ENCODE results near the gene RSPH9.

The RSPH9 gene, protein sequence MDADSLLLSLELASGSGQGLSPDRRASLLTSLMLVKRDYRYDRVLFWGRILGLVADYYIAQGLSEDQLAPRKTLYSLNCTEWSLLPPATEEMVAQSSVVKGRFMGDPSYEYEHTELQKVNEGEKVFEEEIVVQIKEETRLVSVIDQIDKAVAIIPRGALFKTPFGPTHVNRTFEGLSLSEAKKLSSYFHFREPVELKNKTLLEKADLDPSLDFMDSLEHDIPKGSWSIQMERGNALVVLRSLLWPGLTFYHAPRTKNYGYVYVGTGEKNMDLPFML

DNA sequence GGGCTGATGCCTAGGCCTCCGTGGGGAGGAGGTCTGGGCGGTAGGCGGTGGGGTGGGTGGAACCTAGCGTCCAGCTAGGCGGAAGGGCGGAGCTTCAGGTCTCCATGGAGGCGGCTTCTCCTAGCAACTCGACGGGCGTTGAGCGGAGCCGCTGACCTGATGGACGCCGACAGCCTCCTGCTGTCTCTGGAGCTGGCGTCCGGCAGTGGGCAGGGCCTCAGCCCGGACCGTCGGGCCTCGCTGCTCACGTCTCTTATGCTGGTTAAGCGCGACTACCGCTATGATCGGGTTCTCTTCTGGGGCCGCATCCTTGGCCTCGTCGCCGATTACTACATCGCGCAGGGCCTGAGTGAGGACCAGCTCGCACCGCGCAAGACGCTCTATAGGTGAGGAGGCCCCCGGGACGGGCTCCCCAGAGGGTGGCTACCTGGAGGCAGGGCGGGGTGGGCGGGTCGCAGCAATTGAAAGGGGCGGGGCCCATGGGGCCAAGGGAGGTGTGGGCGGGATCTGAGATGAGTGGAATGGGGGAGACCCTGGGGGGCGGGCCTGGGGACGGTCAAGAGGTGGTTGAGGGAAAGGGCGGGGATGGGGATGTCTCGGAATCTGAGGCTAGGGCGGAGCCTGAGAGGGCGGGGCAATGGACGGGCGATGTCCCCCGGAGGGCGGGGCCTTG is at the start of gene RSPH9:
Gene RSPH9 (plus strand): TSS at position 97 of the 673 bp plus-strand sequence. CDS start 63 bp downstream, at position 160.
- no peak for DNase-seq (ENCODE audit: low read depth)

DNA sequence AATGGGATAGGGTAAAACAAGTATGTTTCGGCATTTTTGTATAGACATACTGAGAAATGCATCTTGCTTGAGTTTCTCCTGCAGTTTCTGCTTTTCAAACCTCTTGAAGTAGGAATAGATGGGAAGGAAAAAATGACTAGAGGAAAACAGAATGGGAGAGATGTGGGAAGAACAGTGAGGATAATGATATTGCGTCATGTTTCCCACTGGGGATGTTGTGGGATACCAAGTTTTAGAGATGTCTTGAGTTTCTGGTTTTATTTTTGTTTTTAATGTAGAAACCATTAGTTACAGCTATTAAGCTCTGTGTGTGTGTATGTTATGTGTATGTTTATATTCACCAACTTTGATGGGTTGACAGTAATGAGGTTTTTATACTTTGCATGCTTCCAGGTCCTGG is 44.2 kb upstream of the RSPH9 start:
- no peak for DNase-seq (ENCODE audit: low read depth)

DNA sequence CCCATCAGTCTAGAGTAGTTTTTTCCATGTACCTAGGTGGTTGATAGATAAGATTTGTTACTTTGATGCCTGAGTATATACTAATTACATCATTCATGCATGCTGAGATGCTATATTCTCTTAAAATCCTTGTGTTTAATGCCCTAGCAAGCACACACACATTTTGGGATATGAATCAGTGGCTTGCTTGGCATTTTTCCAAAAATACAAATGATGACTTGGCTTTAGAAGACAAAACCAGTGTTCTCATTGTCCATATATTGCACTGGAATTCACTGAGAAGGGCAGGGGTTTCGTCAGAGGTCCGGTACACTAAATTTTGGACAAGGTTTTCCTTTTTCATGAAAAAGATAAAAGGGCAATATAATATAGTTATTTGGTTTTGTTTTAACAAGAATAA is 40.7 kb upstream of the RSPH9 start:
- no peak for DNase-seq (ENCODE audit: low read depth)

DNA sequence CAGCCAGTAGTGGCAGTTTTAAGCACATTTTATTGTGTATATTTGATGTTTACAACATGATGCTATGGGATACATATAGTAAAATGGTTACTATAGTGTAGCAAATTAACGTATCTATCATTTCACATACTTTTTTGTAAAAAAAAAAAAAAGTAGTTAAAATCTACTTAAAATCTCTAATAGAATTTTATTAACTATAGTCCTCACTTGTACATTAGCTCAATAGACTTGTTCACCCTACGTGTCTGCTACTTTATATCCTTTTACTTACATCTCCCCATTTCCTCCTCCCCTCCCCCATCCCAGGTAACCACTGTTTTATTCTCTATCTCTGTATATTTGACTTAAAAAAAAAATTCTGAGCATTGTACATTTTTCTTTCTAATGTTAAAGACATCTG is 38.8 kb upstream of the RSPH9 start:
- no peak for DNase-seq (ENCODE audit: low read depth)

DNA sequence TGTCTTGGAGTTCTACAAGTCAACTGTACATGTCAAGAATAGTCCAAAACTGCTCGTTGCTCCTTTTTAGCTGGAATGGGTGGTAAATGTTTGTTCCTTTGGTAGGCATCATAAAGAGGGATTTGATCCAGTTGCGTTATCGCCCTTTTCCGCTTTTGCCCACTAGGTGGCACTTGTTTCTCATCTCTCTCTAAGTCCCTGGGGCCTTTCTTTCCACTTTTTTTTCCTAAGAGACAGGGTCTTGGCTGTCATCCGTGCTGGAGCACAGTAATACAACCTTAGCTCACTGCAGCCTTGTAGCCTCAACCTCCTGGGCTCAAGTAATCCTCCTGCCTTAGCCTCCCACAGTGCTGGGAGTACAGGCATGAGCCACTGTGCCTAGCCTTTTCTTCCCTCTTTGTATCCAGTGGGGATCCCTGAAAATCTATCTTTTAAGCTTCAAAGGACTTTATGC is 36.5 kb upstream of the RSPH9 start:
- peak; percentile 62 for DNase-seq (ENCODE audit: low read depth)

DNA sequence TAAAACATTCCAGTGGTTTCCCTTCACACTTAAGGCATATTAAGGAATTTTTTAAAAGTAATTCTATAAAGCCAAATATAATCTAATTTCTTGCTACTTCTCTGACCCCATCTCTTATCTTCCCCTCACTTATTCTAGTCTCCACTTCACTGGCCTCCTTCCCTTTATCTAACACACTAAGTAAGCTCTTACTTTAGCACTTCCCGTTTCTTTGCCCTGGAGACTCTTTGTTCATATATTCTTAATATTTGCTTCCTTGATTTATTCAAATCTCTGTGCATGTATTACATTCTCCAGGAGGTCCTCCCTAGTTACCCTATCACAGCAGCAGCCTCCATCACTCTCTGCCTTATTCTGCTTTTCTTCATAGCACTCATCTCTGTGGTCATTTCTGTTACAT is 36.0 kb upstream of the RSPH9 start:
- no peak for DNase-seq (ENCODE audit: low read depth)

DNA sequence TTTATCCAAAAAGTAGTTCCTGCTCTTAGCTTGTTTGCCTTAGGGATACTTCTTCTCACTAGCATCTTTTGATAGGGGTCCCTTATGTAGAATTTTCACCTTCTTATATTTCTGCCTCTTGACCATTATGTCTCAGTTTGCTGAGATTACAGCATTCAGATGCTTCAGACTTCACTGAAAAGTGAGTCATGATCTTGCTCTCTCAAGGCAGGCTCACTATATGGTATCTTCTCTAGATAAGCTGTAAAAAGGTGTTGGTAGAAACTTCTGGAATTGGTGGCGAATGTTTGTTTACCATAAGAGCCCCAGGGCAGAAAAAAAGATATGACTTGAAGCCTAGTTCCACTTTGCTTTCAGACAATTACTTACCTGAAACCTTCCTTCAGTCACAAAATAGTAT is 35.4 kb upstream of the RSPH9 start:
- no peak for DNase-seq (ENCODE audit: low read depth)

DNA sequence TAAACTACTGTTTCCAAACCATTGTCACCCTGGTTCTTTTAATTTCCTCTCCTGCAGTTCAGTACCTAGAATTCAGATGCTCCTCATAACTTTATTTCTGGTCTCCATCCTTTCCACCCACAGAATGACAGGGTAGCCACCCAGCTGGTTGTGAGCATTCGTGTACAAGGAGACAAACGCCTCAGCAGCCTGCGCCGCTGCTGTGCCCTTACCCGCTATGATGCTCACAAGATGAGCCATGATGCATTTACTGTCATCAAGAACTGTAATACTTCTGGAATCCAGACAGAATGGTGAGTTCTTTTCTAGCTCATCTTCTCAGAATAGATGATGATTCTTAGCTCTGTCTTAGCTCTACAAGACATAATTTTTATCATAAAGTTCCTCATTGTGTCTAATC is 34.4 kb upstream of the RSPH9 start:
- no peak for DNase-seq (ENCODE audit: low read depth)

DNA sequence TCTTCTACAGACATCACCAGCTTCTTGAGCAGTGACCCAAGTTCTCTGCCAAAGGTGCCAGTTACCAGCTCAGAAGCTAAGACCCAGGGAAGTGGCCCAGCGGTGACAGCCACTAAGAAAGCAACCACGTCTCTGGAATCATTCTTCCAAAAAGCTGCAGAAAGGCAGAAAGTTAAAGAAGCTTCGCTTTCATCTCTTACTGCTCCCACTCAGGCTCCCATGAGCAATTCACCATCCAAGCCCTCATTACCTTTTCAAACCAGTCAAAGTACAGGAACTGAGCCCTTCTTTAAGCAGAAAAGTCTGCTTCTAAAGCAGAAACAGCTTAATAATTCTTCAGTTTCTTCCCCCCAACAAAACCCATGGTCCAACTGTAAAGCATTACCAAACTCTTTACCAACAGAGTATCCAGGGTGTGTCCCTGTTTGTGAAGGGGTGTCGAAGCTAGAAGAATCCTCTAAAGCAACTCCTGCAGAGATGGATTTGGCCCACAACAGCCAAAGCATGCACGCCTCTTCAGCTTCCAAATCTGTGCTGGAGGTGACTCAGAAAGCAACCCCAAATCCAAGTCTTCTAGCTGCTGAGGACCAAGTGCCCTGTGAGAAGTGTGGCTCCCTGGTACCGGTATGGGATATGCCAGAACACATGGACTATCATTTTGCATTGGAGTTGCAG is 31.0 kb upstream of the RSPH9 start:
- DNase-seq (ENCODE audit: low read depth) = no peak

DNA sequence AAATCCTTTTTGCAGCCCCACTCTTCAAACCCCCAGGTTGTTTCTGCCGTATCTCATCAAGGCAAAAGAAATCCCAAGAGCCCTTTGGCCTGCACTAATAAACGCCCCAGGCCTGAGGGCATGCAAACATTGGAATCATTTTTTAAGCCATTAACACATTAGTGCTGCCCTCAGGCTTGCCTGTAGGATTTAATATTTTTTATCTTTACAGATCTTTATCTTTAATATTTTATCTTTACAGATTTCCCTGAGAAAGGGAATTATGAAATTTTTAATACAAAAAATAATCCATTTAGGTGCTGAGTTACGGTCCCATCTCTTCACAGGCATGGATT is 30.5 kb upstream of the RSPH9 start:
- no peak for DNase-seq (ENCODE audit: low read depth)

DNA sequence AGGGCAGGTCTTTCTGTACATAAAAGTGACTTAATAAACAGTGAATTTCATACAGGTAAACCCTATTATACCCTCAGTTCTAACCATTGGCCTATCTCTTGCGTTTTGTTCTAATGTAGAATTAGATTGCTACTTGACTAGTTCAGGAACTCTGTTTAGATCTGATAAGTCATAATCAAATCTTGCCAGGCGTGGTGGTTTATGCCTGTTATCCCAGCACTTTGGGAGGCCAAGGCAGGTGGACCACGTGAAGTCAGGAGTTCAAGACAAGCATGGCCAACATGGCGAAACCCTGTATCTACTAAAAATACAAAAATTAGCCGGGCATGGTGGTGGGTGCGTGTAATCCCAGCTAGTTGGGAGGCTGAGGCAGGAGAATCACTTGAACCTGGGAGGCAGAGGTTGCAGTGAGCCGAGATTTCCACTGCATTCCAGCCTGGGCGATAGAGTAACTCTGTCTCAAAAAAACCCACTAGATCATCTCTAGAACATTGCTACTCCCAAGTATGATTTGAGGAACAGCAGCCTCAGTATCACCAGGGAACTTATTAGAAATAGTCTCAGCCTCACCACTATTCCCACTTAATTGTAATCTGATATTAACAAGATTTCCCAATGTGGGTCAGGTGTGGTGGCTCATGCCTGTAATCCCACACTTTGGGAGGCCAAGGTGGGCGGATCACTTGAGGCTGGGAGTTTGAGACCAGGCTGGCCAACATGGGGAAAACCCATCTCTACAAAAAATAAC is 27.9 kb upstream of the RSPH9 start:
- DNase-seq (ENCODE audit: low read depth) = no peak

DNA sequence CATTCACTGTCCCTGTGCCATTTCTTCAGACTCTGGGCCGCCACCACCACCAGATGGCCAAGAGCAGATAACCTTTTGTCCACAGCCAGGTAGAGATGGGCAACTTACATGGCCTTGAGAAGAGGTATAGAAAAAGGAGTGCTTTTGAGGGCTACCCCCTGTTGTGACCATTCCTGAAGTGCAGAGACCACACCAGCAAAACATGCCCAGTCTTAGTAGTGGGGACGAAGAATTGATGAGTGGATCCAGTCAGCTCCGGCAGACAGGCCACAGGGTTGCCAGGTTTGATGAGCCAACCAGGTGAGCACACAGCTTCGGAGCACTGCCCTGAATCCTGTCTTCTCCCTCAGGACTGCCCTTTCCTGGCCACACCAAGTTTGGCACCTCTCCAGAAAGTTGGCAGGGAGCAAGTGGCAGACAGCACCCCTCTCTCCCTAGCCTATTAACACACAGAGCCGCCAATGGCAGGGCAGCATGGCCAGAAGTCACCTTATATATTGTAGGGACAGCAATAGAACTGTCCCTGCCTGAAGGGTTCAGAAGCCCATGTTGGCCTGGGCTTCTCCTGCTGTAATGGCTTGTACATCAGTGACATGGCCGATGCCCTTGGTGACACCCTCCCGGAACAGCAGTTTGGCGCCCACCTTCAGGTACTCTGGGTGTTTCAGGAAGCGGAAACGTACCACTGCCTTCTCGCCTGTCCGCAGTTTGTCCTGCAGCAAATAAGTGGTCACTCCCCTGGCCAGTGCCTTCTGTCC is 23.6 kb upstream of the RSPH9 start:
- no peak for DNase-seq (ENCODE audit: low read depth)

DNA sequence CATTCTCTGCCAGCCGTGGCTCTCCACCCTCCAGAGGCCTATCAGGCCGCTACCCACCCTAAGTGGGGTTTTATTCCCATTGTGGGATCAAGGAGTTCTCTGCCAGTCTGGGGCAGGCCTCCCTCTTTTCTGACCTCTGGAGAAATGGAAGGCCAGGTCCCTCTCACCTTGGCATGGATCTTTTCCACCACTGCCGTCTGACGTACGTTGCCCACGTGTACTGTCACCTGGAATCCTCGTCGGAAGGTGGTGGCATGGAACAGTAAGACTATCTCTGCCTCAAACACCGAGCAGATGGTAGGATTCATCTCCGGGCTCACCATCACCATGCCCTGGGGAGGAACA is 23.0 kb upstream of the RSPH9 start:
- DNase-seq (ENCODE audit: low read depth) = no peak

DNA sequence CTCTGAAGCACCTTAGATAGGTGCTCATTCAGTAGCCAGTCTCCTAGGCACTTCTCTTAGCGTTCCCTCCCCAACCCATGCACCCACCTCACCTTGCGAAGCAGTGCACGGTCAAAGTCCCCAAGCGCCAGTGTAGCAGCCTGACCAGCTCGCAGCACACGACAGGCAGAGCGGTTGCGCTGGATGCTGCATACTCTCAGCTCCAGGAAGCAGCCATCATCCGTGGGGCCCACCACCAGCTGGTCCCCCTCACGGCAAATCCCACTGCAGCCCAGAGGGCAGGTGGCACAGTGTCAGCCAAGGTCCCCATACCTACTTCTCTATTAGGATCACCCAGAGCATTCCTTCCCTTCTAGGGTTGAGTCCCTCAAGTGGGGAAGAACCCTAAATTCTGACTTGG is 22.3 kb upstream of the RSPH9 start:
- no peak for DNase-seq (ENCODE audit: low read depth)

DNA sequence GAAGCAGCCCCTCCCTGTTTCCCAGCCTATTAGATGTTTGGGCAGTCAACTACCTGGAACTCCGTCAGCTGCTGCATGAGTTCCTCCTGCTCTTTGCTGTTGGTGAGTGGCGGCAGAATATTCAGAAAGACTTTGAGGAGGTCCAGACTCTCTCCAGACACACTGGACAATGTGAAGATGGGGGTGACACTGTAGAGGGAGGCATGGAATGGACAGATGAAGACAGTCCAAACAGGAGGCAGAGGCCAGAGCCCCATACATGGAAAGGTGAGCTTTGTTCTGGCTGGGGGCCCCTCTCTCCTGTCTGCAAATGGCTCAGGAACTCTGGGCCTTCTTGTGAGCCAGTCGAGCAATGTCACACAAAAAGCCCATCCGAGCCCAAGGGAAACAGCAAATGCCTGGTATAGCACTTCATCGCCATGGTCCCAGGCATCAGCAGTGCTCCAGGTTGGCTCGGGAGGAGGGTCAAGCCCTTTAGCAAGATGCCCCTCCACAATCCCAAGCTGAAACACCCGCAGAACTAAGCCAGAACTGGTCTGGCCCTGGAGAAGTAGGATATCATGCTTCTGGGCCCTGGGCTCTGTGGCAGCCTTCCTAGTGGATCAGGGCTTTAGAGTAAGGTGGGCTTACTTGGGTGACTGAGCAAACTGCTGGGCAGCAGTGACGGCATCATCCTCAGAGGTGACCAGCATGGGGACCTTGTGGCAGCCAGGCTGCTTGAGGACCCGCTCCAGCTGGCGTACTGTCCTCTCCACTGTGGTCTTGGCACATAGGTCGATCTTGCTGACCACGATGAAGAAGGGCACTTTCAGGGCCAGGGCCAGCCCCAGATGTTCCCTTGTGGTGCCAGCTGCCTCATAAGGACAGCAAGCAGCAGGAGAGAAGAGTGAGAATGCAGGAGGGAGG is 20.7 kb upstream of the RSPH9 start:
- no peak for DNase-seq (ENCODE audit: low read depth)

DNA sequence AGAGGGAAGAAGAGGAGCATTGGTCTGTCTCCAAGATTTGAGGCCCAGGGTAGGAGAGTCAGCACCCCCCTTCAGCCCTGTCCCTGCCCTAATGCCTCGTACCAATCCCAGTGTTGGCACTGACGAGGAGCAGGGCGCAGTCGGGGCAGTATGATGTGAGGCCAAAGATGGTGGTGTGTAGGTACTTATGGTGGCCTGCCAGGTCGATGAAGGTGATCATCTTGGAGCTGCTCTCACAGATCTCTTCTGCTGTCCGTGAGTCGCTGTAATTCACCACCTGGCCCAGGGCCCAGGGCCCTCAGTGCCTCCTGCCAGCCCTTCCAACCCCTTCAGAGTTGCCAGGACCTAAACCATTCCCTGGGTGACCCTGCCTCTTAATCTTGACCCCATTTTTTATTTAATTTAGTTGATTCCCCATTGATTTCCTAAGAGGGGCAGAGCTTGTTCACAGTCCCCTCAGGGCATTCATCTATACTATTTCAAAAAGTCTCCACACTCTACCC is 20.0 kb upstream of the RSPH9 start:
- DNase-seq (ENCODE audit: low read depth) = no peak

DNA sequence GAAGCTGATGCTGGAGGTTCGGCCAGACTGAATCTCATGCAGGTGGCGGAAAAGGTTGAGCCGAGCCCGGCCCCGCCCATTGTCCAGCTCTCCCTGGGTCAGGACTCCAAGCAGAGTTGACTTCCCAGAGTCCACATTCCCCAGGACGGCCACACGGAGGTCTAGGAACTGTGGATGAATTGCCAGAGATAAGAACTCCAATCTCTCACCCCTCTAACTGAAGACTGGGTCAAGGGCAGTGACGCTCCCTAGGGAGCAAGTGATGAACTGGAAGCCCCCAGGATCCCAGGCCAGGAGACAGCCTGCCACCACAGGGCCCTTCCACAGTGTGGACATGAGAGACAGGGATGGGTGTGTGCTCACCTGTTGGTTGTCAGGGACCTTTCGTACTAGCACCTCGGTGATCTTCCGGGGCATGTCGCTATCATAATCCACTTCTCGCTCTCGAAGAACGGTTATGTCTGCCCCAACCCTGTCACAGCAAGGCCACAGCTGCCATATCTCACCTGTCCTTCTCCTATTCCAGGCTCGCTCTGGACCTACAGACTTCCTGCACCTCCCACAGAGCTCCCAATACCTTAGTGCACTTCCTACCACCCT is 19.3 kb upstream of the RSPH9 start:
- no peak for DNase-seq (ENCODE audit: low read depth)

DNA sequence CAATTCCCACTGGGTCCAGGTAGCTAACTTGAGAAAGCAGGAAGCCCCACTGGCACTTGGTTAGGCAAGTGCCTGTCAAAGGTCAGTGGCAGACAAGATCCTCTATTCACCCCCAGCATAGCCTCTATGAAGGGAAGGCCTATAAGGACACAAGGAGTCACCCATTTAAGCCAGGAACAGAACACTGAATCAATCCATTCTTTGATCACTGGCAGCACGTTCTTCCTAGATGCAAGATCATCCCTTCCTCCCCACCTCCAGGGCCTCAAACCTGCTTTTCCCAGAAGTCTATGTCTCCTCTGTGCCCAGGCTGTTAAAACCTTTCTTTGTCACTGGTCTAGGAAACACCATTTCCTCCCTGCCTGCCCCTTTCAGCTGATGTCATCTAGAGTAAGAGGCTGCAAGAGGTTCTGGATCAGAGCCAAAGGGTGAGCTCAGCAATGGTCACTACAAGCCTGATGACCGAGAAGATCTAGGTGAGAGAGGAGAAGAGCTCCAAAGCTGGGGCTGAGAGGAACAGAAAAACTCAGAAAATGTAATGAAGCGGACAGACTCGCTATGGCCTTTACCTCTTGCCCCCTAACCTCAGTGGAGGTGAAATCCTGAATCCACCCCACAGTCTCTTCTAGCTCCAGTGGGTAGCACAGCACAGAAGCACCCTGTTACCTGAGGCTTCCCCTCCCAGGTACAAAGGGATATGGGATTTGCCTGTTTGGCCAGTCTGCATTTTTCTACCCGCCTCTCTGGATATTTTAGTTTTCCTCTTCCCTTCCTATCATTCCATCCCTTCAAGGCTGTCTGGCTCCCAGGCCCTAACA is 17.6 kb upstream of the RSPH9 start:
- peak; percentile 67 for DNase-seq (ENCODE audit: low read depth)

DNA sequence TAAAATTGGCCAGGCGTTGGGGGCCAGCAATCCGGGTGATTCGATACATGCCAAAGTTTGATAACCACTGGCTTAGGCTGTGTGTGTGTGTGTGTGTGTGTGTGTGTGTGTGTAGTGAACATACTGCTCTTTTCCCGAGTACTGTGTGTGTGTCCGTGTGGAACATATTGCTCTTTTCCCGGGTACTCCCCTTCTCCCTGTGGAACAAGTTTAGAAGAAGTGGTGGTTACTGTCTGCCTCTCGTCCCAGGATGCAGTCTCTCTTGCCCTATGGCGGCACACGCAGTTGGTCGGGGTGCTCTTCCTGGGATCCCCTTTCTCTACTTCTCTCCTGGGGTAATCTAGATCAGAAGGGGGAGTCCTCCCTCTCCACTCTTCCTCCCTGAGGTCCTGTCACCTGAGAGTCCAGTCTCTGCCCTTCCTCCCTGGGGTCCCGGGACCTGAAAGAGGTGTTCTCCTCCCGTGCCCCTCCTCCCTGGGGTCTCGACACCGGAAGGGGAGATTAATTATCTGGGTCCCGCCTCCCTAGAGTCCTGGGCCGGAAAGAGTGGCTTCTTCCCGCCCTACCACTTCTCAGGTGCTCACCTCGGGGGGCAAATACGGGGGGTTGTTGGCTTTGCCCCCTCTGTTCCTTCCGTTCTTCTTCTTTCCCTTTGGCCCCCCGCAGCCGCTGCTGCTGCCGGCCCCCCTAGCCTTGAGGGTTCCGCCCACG is 16.3 kb upstream of the RSPH9 start:
- DNase-seq (ENCODE audit: low read depth) = no peak
